Endothelial cell (in vitro differentiated cells): ENCODE data around the gene KAT5. TPM values are rescaled to one million over a fixed set of nuclear protein-coding genes. Genes with fewer than 3 reads are reported as not detected.
A peak's percentile ranks its signal among the peaks of the same experiment; 100 is the strongest.

Experiments
- DNase-seq: peaks from one replicate; pipeline ENCODE4 v3.0.0; 2021; ENCODE audit warnings: low spot score
- H3K27ac Mint-ChIP-seq: one replicate; pipeline ENCODE4 v1.8.0; 2021; ENCODE audit warnings: mixed read lengths, inconsistent platforms; ENCODE audit not compliant: unreplicated experiment
- H3K27me3 Mint-ChIP-seq: one replicate; pipeline ENCODE4 v1.8.0; 2021; ENCODE audit warnings: mild to moderate bottlenecking, moderate library complexity, mixed read lengths, inconsistent platforms; ENCODE audit not compliant: unreplicated experiment
- H3K36me3 Mint-ChIP-seq: one replicate; pipeline ENCODE4 v1.8.0; 2021; ENCODE audit warnings: mild to moderate bottlenecking, low read depth, mixed read lengths, inconsistent platforms; ENCODE audit not compliant: unreplicated experiment
- H3K4me1 Mint-ChIP-seq: one replicate; pipeline ENCODE4 v1.8.0; 2021; ENCODE audit warnings: mild to moderate bottlenecking, mixed read lengths, inconsistent platforms; ENCODE audit not compliant: unreplicated experiment
- H3K4me3 Mint-ChIP-seq: one replicate; pipeline ENCODE4 v1.8.0; 2021; ENCODE audit warnings: mild to moderate bottlenecking, mixed read lengths, inconsistent platforms; ENCODE audit not compliant: unreplicated experiment
- H3K9me3 Mint-ChIP-seq: one replicate; pipeline ENCODE4 v1.8.0; 2021; ENCODE audit warnings: mixed read lengths, inconsistent platforms; ENCODE audit not compliant: unreplicated experiment
- CTCF ChIP-seq: fragments of 200-600 bp; sonication (generic); IDR thresholded peaks from one replicate; pipeline ENCODE4 v1.5.0; 2021; ENCODE audit warnings: antibody characterized with exemption; ENCODE audit not compliant: unreplicated experiment
- total RNA-seq: library from RNA; stranded (reverse); fragmentation: NEBNext Ultra II Directional; extraction: Animal tissue kit (Norgen Biotek cat#: 25700); gene quantifications from one replicate; pipeline ENCODE4 v1.2.1, GENCODE V29; 2021; ENCODE audit not compliant: unreplicated experiment

KAT5 gene
- total RNA-seq, 1 donor from 2014 or later = 28.2 TPM

- H3K27ac Mint-ChIP-seq = no peak overlapping the region
- no peak for DNase-seq
- no peak for TF ChIP-seq CTCF
- no peak overlapping the region for H3K4me3 Mint-ChIP-seq
- H3K36me3 Mint-ChIP-seq = peaks cover 9% of the 10 kb centered on the region
- peaks cover 8% of the 10 kb centered on the region for H3K27me3 Mint-ChIP-seq
- peaks cover 7% of the 10 kb centered on the region for H3K4me1 Mint-ChIP-seq
- no peaks in the 10 kb centered on the region for H3K9me3 Mint-ChIP-seq
These were observed 2.4 kb upstream of the KAT5 start for GRCh38 chr11:65709661-65710060.

GRCh38 chr11:65710421-65710820 is 1.6 kb upstream of the KAT5 start:
- H3K4me3 Mint-ChIP-seq = no peak overlapping the region
- no peak overlapping the region for H3K27ac Mint-ChIP-seq
- no peak for TF ChIP-seq CTCF
- no peak for DNase-seq
- H3K9me3 Mint-ChIP-seq = no peaks in the 10 kb centered on the region
- peaks cover 7% of the 10 kb centered on the region for H3K4me1 Mint-ChIP-seq
- peaks cover 15% of the 10 kb centered on the region for H3K36me3 Mint-ChIP-seq
- H3K27me3 Mint-ChIP-seq = peaks cover 10% of the 10 kb centered on the region

DNA sequence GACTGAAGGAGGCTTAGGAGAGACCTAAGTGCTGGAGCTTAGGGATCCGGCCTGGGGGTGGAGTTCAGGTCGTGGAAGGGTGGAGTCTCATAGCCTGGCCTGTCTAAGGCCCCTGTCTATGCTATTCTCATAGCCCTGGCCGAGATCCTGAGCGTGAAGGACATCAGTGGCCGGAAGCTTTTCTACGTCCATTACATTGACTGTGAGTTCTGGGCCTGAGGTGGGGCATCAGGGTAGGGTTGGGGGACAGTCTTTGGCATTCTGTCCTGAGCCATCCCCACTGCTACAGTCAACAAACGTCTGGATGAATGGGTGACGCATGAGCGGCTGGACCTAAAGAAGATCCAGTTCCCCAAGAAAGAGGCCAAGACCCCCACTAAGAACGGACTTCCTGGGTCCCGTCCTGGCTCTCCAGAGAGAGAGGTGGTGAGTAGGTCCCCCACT is 603 bp downstream of the KAT5 start:
- peak overlapping the region; percentile 95 for H3K4me3 Mint-ChIP-seq
- no peak for DNase-seq
- H3K27me3 Mint-ChIP-seq = peaks cover 13% of the 10 kb centered on the region
- H3K36me3 Mint-ChIP-seq = peaks cover 32% of the 10 kb centered on the region
- peak overlapping the region; percentile 99 for H3K27ac Mint-ChIP-seq
- TF ChIP-seq CTCF = no peak
- no peaks in the 10 kb centered on the region for H3K9me3 Mint-ChIP-seq
- peaks cover 9% of the 10 kb centered on the region for H3K4me1 Mint-ChIP-seq

DNA sequence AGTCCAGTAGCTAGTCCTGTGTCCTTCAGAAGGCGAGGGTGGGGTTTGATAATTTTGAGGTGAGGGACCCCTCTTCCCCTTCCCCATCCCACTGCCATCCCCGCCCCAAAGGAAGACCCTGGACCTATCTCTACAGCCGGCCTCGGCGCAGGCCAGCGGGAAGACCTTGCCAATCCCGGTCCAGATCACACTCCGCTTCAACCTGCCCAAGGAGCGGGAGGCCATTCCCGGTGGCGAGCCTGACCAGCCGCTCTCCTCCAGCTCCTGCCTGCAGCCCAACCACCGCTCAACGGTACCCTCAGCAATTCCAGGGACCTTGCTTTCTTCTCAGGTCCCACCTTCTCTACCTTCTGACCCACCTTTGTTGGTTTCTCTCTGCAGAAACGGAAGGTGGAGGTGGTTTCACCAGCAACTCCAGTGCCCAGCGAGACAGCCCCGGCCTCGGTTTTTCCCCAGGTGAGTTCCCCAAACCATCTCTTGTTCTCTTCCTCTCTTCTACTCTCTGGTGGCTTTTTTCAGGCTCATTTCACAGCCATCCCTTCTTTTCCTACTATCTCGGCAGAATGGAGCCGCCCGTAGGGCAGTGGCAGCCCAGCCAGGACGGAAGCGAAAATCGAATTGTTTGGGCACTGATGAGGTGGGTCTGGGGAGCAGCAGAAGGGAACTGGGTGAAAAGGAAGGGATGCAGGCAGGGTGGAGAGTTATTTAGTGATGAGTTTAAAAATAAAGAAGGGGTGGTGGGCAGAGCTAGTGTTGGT is 1.3 kb downstream of the KAT5 start:
- peaks cover 9% of the 10 kb centered on the region for H3K4me1 Mint-ChIP-seq
- no peaks in the 10 kb centered on the region for H3K9me3 Mint-ChIP-seq
- no peak for TF ChIP-seq CTCF
- peaks cover 13% of the 10 kb centered on the region for H3K27me3 Mint-ChIP-seq
- H3K4me3 Mint-ChIP-seq = peak overlapping the region; percentile 60
- DNase-seq = no peak
- H3K36me3 Mint-ChIP-seq = peaks cover 35% of the 10 kb centered on the region
- peak overlapping the region; percentile 24 for H3K27ac Mint-ChIP-seq

DNA sequence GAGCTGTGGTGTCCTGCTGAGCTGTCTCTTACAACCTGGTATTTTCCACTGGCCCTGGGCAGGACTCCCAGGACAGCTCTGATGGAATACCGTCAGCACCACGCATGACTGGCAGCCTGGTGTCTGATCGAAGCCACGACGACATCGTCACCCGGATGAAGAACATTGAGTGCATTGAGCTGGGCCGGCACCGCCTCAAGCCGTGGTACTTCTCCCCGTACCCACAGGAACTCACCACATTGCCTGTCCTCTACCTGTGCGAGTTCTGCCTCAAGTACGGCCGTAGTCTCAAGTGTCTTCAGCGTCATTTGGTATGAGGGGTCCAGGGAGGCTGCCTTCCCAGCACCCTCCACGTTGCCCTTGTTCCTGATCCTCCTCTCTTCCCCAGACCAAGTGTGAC is 2.4 kb downstream of the KAT5 start:
- TF ChIP-seq CTCF = no peak
- no peak for DNase-seq
- H3K27ac Mint-ChIP-seq = no peak overlapping the region
- H3K4me1 Mint-ChIP-seq = peaks cover 9% of the 10 kb centered on the region
- H3K9me3 Mint-ChIP-seq = no peaks in the 10 kb centered on the region
- peaks cover 35% of the 10 kb centered on the region for H3K36me3 Mint-ChIP-seq
- peaks cover 17% of the 10 kb centered on the region for H3K27me3 Mint-ChIP-seq
- H3K4me3 Mint-ChIP-seq = peak overlapping the region; percentile 26
